Bronchial epithelial cell (primary cell): ENCODE results near the gene SPAG9. TPM values are rescaled to one million over a fixed set of nuclear protein-coding genes. Genes with fewer than 3 reads are reported as not detected.

Source experiments
- DNase-seq: peaks from one replicate; pipeline ENCODE4 v3.0.0-alpha.2; 2010; ENCODE audit warnings: low read depth
- FAIRE-seq: peaks from 2 replicates; lab custom pipeline; 2011; peaks lifted over from hg19 to GRCh38; lab: Jason Lieb, UNC
- H3K27me3 ChIP-seq: 2 replicates; pipeline ENCODE4 v1.5.1; 2011; ENCODE audit warnings: low read length; ENCODE audit not compliant: control insufficient read depth, insufficient read depth
- H3K36me3 ChIP-seq: 2 replicates; pipeline ENCODE4 v1.5.1; 2011; ENCODE audit warnings: low read length; ENCODE audit not compliant: control insufficient read depth, insufficient read depth
- H3K4me3 ChIP-seq: 2 replicates; pipeline ENCODE4 v1.5.1; 2011; ENCODE audit warnings: mild to moderate bottlenecking, low read depth, low read length, control low read depth
- CTCF ChIP-seq: IDR thresholded peaks from 2 replicates; pipeline ENCODE4 v1.5.1; 2011; ENCODE audit warnings: mild to moderate bottlenecking, moderate library complexity, low read length, control low read depth, inconsistent platforms; ENCODE audit not compliant: insufficient read depth, severe bottlenecking
- total RNA-seq: library from RNA; depleted of rRNA; stranded (reverse); fragments of >200 nt; gene quantifications from 2 replicates; pipeline ENCODE4 v1.2.1, GENCODE V29; 2014

The SPAG9 gene
- total RNA-seq, 1 donor from 2014 or later, result 85.0 TPM

DNA sequence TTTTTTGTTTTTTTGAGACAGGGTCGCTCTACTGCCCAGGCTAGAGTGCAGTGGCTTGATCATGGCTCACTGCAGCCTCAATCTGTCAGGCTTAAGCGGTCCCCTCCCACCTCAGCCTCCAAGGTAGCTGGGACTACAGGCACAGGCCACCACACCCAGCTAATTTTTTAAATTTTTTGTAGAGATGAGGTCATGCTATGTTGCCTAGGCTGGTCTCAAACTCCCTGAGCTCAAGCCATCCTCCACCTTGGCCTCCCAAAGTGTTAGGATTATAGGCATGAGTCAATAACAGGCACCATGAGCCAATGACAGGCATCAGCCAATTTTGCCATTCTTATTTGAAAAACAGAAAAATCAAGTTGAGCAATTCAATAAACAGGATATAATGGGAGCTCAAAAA, 125.0 kb downstream of the SPAG9 start:
- H3K36me3 ChIP-seq, result peaks cover 20% of the 10 kb centered on the region
- H3K27me3 ChIP-seq, result no peaks in the 10 kb centered on the region
- FAIRE-seq (no peak), DNase-seq (no peak)
- H3K4me3 ChIP-seq, result no peak overlapping the region
- TF ChIP-seq CTCF, result no peak

DNA sequence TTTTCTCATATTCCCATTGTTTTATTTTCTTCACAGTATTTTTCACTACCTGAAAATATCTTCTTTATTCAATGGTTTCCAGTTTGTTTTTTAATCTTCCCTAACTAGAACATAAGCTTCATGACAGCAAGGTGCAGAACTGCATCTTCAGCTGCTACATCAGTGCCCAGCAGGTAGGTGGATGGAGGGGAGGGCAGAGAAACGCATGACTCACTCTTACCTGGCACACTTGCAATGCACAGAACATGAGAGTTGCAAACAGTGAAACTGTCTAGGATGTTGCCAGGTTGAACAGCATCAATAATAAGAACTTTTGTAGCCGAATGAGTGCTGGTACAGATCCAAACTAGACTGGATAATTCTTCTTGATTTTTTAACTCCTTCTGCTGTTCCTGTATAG, 127.1 kb downstream of the SPAG9 start:
- FAIRE-seq, result no peak
- peak; percentile 63 for DNase-seq
- Histone ChIP-seq H3K27me3 (no peaks in the 10 kb centered on the region), H3K4me3 (no peak overlapping the region), H3K36me3 (peaks cover 20% of the 10 kb centered on the region)
- no peak for TF ChIP-seq CTCF

GRCh38 chr17:50989149-50989548, 131.5 kb downstream of the SPAG9 start:
- H3K36me3 ChIP-seq, result peaks cover 12% of the 10 kb centered on the region
- H3K27me3 ChIP-seq, result no peaks in the 10 kb centered on the region
- no peak overlapping the region for H3K4me3 ChIP-seq
- DNase-seq (no peak), FAIRE-seq (no peak)
- TF ChIP-seq CTCF, result no peak

- H3K36me3 ChIP-seq, result peaks cover 11% of the 10 kb centered on the region
- no peak overlapping the region for H3K4me3 ChIP-seq
- FAIRE-seq, result no peak
- no peak for DNase-seq
- no peaks in the 10 kb centered on the region for H3K27me3 ChIP-seq
- TF ChIP-seq CTCF, result no peak
These were observed 132.2 kb downstream of the SPAG9 start for GRCh38 chr17:50988427-50988826.

DNA sequence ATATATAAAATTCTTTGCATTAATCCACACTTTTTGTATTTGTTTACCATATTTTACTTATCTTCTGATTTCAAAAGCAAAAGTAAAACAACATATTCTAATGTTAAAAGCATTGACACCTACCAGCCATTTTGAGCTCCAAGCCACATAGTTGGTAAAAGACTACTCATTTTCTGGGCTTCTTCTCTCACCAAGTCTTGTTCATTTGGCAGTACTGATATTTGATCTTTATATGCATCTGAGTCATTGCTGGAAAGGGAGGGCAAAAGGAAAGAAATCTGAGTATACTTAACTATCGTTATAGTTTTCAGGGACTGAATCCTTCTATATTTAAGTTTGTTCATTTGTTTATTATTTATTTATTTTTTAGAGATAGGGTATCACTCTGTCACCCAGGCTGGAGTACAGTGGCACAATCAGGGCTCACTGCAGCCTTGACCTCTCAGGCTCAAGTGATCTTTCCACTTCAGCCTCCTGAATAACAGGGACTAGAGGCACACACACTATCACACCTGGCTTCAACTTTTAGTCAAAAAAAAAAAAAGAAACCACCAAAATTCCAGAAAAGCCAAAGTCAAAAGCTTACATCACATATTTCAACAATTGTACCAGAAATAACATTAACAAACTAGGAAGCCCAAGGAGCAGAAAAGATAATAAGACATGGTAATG, 133.5 kb downstream of the SPAG9 start:
- DNase-seq, result peak; percentile 17
- TF ChIP-seq CTCF, result no peak
- peaks cover 8% of the 10 kb centered on the region for H3K36me3 ChIP-seq
- no peak overlapping the region for H3K4me3 ChIP-seq
- H3K27me3 ChIP-seq, result no peaks in the 10 kb centered on the region
- FAIRE-seq, result no peak

GRCh38 chr17:50981279-50981678, 139.4 kb downstream of the SPAG9 start:
- Histone ChIP-seq H3K4me3 (no peak overlapping the region), H3K27me3 (no peaks in the 10 kb centered on the region), H3K36me3 (peaks cover 9% of the 10 kb centered on the region)
- FAIRE-seq (no peak), DNase-seq (no peak)
- TF ChIP-seq CTCF, result no peak
